ENCODE measurements around the gene RAD9A. TPM values are rescaled to one million over a fixed set of nuclear protein-coding genes. Genes with fewer than 3 reads are reported as not detected.

Gene RAD9A
- total RNA-seq, 1 donor from 2014 or later, result 47.7 TPM

- intact Hi-C loops (cut with micrococcal nuclease), result no loop called here
These were observed 2.2 kb downstream of the RAD9A start for GRCh38 chr11:67393990-67394389.

GRCh38 chr11:67395555-67396258, 3.9 kb downstream of the RAD9A start:
- intact Hi-C loops (cut with micrococcal nuclease), result no loop called here

- intact Hi-C loops (cut with micrococcal nuclease), result no loop called here
These were observed 4.4 kb downstream of the RAD9A start for GRCh38 chr11:67396259-67396581.

GRCh38 chr11:67396587-67397389, 5.0 kb downstream of the RAD9A start:
- intact Hi-C loops (cut with micrococcal nuclease), result no loop called here

- intact Hi-C loops (cut with micrococcal nuclease), result no loop called here
These were observed 5.8 kb downstream of the RAD9A start for GRCh38 chr11:67397536-67397935.

- intact Hi-C loops (cut with micrococcal nuclease), result no loop called here
These were observed 6.3 kb downstream of the RAD9A start for GRCh38 chr11:67397986-67398660.

GRCh38 chr11:67398661-67399563, 7.1 kb downstream of the RAD9A start:
- intact Hi-C loops (cut with micrococcal nuclease), result no loop called here

GRCh38 chr11:67400251-67400941, 8.6 kb downstream of the RAD9A start:
- intact Hi-C loops (cut with micrococcal nuclease), result no loop called here

GRCh38 chr11:67400942-67401494, 9.2 kb downstream of the RAD9A start:
- intact Hi-C loops (cut with micrococcal nuclease), result loop anchor here (1.0 kb wide), 3 partner anchors 9 to 107 kb away; partner anchors contain the start of genes CDK2AP2 and TMEM134

- intact Hi-C loops (cut with micrococcal nuclease), result loop anchor here (1.0 to 2.0 kb wide), 8 partner anchors 9 to 559 kb away; partner anchors contain the start of genes CDK2AP2, PTPRCAP, RCE1 and TMEM134
These were observed 9.9 kb downstream of the RAD9A start, which contains the start of gene PPP1CA for GRCh38 chr11:67401495-67402191. TSS of gene PPP1CA (minus strand) at chr11:67401858. CDS start at chr11:67401782, 76 bp downstream.

GRCh38 chr11:67402192-67402839, 10.5 kb downstream of the RAD9A start:
- intact Hi-C loops (cut with micrococcal nuclease), result loop anchor here (1.0 to 2.0 kb wide), 5 partner anchors 35 to 560 kb away; partner anchors contain the start of genes PTPRCAP and RCE1

GRCh38 chr11:67403085-67403484, 11.3 kb downstream of the RAD9A start:
- intact Hi-C loops (cut with micrococcal nuclease), result loop anchor here (1.0 to 2.0 kb wide), 6 partner anchors 18 to 560 kb away; partner anchors contain the start of genes RCE1 and RPS6KB2

- intact Hi-C loops (cut with micrococcal nuclease), result no loop called here
These were observed 12.9 kb downstream of the RAD9A start for GRCh38 chr11:67404515-67405195.

- intact Hi-C loops (cut with micrococcal nuclease), result no loop called here
These were observed 13.4 kb downstream of the RAD9A start for GRCh38 chr11:67405196-67405567.

- intact Hi-C loops (cut with micrococcal nuclease), result no loop called here
These were observed 14.0 kb downstream of the RAD9A start for GRCh38 chr11:67405688-67406339.

- intact Hi-C loops (cut with micrococcal nuclease), result no loop called here
These were observed 14.7 kb downstream of the RAD9A start for GRCh38 chr11:67406420-67406968.

GRCh38 chr11:67406969-67407687, 15.3 kb downstream of the RAD9A start:
- intact Hi-C loops (cut with micrococcal nuclease), result no loop called here
